DND-41 (cell line): ENCODE results near the gene ZNF519.
A peak's percentile ranks its signal among the peaks of the same experiment; 100 is the strongest.

Experiments used
- ATAC-seq: fragments of 200-7000 bp; cut with Tn5 transposase; 3 replicates; pipeline ENCODE4 v1.9.1; 2021; ENCODE audit warnings: low read depth; ENCODE audit not compliant: insufficient read depth
- DNase-seq: peaks from one replicate; pipeline ENCODE4 v3.0.0-alpha.2; 2020
- H2AFZ ChIP-seq: 2 replicates; pipeline ENCODE4 v1.6.0; 2012; ENCODE audit warnings: low read depth, low read length
- H3K27ac ChIP-seq: 2 replicates; pipeline ENCODE4 v1.5.1; 2012; ENCODE audit warnings: low read length, inconsistent platforms
- H3K27me3 ChIP-seq: fragments of 200-600 bp; sonication (generic); 2 replicates; pipeline ENCODE4 v1.6.0; 2012; ENCODE audit warnings: low read length, mild to moderate bottlenecking, inconsistent platforms; ENCODE audit not compliant: insufficient read depth, poor library complexity
- H3K36me3 ChIP-seq: 2 replicates; pipeline ENCODE4 v1.5.1; 2012; ENCODE audit warnings: low read length, inconsistent platforms; ENCODE audit not compliant: insufficient read depth
- H3K4me1 ChIP-seq: 2 replicates; pipeline ENCODE4 v1.5.1; 2012; ENCODE audit warnings: mild to moderate bottlenecking, low read length; ENCODE audit not compliant: insufficient read depth
- H3K4me2 ChIP-seq: 2 replicates; pipeline ENCODE4 v1.6.0; 2012; ENCODE audit warnings: mild to moderate bottlenecking, moderate library complexity, low read length, inconsistent platforms; ENCODE audit not compliant: insufficient read depth
- H3K4me3 ChIP-seq, 2 experiments: fragments of 200-600 bp in 1 of 2; shearing (Covaris generic) in 1 of 2; 2 replicates each; pipeline ENCODE4 v1.5.1; 2012 to 2016; ENCODE audit warnings: inconsistent platforms in 2 of 2, low read length in 2 of 2, mild to moderate bottlenecking in 2 of 2, low read depth in 1 of 2, moderate library complexity in 1 of 2
- H3K79me2 ChIP-seq: 2 replicates; pipeline ENCODE4 v1.6.0; 2012; ENCODE audit warnings: low read length, inconsistent platforms; ENCODE audit not compliant: insufficient read depth
- H3K9ac ChIP-seq: 2 replicates; pipeline ENCODE4 v1.6.0; 2012; ENCODE audit warnings: low read depth, mild to moderate bottlenecking, inconsistent platforms, low read length, moderate library complexity
- H3K9me3 ChIP-seq: 2 replicates; pipeline ENCODE4 v1.5.1; 2012; ENCODE audit warnings: low read length, moderate library complexity, mild to moderate bottlenecking, inconsistent platforms; ENCODE audit not compliant: insufficient read depth, severe bottlenecking
- H4K20me1 ChIP-seq: 2 replicates; pipeline ENCODE4 v1.6.0; 2012; ENCODE audit warnings: low read length; ENCODE audit not compliant: insufficient read depth
- EZH2 ChIP-seq: IDR thresholded peaks from 3 replicates; pipeline ENCODE4 v1.6.1; 2012; ENCODE audit warnings: borderline replicate concordance, low read depth, mild to moderate bottlenecking, moderate library complexity, low read length, inconsistent platforms; ENCODE audit not compliant: severe bottlenecking
- TF ChIP-seq, protein P1 (sequence below): IDR thresholded peaks from 2 replicates; pipeline ENCODE4 v1.5.1; 2012; ENCODE audit warnings: borderline replicate concordance, low read length, moderate library complexity, mild to moderate bottlenecking; ENCODE audit not compliant: poor library complexity, severe bottlenecking; ENCODE audit errors: extremely low read depth

ZNF519 gene

DNA sequence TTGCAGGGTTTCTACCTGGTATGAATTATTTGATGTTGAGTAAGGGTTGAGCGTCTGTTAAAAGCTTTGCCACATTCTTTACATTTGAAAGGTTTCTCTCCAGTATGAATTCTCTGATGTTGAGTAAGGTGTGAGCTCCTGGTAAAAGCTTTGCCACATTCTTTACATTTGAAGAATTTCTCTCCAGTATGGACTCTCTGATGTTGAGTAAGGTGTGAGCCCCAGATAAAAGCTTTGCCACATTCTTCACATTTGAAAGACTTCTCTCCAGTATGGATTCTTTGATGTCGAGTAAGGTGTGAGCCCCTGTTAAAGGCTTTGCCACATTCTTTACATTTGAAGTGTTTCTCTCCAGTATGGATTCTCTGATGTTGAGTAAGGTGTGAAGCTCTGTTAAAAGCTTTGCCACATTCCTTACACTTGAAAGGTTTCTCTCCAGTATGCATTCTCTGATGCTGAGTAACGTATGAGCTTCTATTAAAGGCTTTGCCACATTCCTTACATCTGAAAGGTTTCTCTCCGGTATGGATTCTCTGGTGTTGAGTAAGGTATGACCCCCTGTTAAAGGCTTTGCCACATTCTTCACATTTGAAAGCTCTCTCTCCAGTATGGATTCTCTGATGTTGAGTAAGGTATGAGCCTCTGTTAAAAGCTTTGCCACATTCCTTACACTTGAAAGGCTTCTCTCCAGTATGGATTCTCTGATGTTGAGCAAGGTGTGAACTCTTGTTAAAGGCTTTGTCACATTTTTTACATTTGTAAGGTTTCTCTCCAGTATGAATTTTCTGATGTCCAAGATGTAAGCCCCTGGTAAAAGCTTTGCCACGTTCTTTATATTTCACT, 27.1 kb downstream of the ZNF519 start:
- no peak overlapping the region for H3K9ac ChIP-seq
- TF ChIP-seq, protein P1, sequence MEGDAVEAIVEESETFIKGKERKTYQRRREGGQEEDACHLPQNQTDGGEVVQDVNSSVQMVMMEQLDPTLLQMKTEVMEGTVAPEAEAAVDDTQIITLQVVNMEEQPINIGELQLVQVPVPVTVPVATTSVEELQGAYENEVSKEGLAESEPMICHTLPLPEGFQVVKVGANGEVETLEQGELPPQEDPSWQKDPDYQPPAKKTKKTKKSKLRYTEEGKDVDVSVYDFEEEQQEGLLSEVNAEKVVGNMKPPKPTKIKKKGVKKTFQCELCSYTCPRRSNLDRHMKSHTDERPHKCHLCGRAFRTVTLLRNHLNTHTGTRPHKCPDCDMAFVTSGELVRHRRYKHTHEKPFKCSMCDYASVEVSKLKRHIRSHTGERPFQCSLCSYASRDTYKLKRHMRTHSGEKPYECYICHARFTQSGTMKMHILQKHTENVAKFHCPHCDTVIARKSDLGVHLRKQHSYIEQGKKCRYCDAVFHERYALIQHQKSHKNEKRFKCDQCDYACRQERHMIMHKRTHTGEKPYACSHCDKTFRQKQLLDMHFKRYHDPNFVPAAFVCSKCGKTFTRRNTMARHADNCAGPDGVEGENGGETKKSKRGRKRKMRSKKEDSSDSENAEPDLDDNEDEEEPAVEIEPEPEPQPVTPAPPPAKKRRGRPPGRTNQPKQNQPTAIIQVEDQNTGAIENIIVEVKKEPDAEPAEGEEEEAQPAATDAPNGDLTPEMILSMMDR, result no peak
- TF ChIP-seq EZH2, result no peak
- ATAC-seq (no peak), DNase-seq (no peak)
- H3K27me3 ChIP-seq, result no peaks in the 10 kb centered on the region
- 0 out of 2 replicates have a peak, but pooled peaks cover 5% of the 10 kb centered on the region for H4K20me1 ChIP-seq
- peaks cover 30% of the 10 kb centered on the region for H3K9me3 ChIP-seq
- no peak overlapping the region for H3K4me3 ChIP-seq
- no peak overlapping the region for H3K27ac ChIP-seq
- peaks cover 20% of the 10 kb centered on the region for H3K4me1 ChIP-seq
- no peak overlapping the region for H2AFZ ChIP-seq
- H3K4me2 ChIP-seq, result no peak overlapping the region
- H3K36me3 ChIP-seq, result peaks cover 36% of the 10 kb centered on the region
- H3K79me2 ChIP-seq, result peaks cover 78% of the 10 kb centered on the region

GRCh38 chr18:14104201-14104600, 28.0 kb downstream of the ZNF519 start:
- TF ChIP-seq, protein P1, result no peak
- no peak for TF ChIP-seq EZH2
- DNase-seq (no peak), ATAC-seq (no peak)
- no peak overlapping the region for H3K27ac ChIP-seq
- H3K9ac ChIP-seq, result no peak overlapping the region
- H3K4me1 ChIP-seq, result peaks cover 24% of the 10 kb centered on the region
- no peak overlapping the region for H2AFZ ChIP-seq
- no peaks in the 10 kb centered on the region for H3K27me3 ChIP-seq
- 0 out of 2 replicates have a peak, but pooled peaks cover 5% of the 10 kb centered on the region for H4K20me1 ChIP-seq
- H3K36me3 ChIP-seq, result peaks cover 33% of the 10 kb centered on the region
- no peak overlapping the region for H3K4me2 ChIP-seq
- H3K9me3 ChIP-seq, result peaks cover 26% of the 10 kb centered on the region
- H3K4me3 ChIP-seq, result no peak overlapping the region
- peaks cover 69% of the 10 kb centered on the region for H3K79me2 ChIP-seq

GRCh38 chr18:14100503-14101286, 31.5 kb downstream of the ZNF519 start:
- ATAC-seq, result peak; percentile 81
- H3K4me2 ChIP-seq, result no peak overlapping the region
- 0 out of 2 replicates have a peak, but pooled peaks cover 5% of the 10 kb centered on the region for H4K20me1 ChIP-seq
- DNase-seq, result peak; percentile 44
- H3K27ac ChIP-seq, result peak overlapping the region; percentile 41
- H3K4me3 ChIP-seq, result no peak overlapping the region
- peaks cover 24% of the 10 kb centered on the region for H3K4me1 ChIP-seq
- peaks cover 37% of the 10 kb centered on the region for H3K36me3 ChIP-seq
- H3K79me2 ChIP-seq, result peaks cover 35% of the 10 kb centered on the region
- no peak overlapping the region for H3K9ac ChIP-seq
- no peaks in the 10 kb centered on the region for H3K27me3 ChIP-seq
- no peak overlapping the region for H2AFZ ChIP-seq
- no peak for TF ChIP-seq EZH2
- TF ChIP-seq, protein P1, result no peak
- H3K9me3 ChIP-seq, result peaks cover 9% of the 10 kb centered on the region
